ENCODE results near the gene TXNDC8. TPM values are rescaled to one million over a fixed set of nuclear protein-coding genes. Genes with fewer than 3 reads are reported as not detected.

Gene TXNDC8
- total RNA-seq, 1 donor from 2014 or later, result not detected

DNA sequence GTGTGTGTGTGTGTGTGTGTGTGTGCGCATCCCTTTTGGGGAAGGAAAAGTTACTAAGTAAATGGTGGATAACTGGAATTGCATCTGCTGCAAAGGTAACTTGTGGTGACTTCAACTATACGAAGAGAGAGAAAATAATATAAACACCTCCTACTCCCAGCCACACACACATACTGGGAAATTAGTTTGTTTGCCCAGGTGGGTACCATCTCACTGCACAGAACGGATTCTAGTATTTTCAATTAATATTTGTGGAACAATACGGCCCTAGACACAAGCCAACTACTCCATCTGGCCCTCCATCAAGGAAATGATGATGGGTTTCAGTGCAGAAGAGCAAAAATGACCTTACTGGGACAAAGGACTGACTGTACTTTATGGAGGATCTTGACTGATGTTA is 49.2 kb downstream of the TXNDC8 start:
- intact Hi-C loops (cut with DNase I), result no loop called here
- ATAC-seq (no peak), DNase-seq (ENCODE audit: low spot score) (no peak)

DNA sequence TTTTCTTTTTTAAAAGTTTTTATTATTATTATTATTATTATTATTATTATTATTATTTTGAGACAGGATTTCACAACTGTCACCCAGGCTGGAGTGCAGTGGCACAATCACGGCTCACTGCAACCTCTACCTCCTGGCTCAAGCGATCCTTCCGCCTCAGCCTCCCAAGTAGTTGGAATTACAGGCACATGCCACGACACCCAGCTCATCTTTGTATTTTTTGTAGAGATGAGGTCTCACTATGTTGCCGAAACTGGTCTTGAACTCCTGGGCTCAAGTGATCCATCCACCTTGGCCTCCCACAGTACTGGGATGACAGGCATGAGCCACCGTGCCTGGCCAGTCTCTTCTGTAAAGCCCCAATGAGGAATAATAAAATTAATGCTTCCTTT is 50.4 kb downstream of the TXNDC8 start:
- ATAC-seq, result no peak
- intact Hi-C loops (cut with DNase I), result no loop called here
- no peak for DNase-seq (ENCODE audit: low spot score)

DNA sequence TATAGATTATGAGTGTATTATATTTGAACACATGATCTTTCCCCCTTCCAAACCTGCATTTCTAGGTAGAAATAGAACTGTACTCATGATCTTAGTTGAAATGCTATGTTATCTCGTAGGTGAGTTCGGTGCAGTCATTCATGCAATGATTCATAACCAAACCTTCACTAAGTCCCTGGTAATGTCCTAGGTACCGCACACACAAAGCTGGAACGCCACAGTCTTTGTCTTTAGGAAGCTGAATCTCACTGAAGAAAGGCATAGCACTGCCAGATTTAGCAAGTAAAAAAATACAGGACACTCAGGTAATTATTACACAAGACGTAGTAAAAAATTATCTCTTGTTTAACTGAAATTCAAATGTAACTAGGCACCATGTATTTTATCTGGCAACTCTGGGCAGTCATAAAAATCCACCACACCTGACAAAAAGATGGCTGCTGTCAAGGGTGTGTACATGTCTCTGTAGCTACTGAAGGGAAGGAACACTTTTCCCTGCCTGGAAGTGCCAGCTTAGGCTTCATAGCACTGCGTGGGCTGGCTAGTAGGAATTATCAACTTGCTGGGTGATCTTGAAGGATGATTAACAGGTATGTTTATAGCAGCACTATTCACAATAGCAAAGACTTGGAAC is 53.3 kb downstream of the TXNDC8 start:
- intact Hi-C loops (cut with DNase I), result no loop called here
- no peak for DNase-seq (ENCODE audit: low spot score)
- ATAC-seq, result no peak

DNA sequence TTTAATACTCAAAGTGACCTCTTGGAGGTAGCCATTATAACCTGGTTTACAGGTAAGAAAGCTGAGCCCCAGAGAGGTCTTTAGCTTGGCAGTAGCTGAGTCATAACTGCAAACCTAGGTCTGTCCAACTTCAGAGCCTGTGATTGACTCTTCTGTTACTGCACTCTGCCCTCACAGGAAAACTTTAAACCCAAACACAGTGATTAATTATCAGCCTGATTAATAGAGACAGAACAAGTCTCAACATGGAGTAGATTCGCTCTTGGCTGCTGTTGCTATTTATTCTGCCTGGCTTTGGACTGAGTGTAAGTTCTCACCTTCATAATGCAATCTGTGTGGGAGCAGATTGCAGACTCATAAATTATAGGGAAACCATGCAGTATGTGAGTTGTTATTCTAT is 53.9 kb downstream of the TXNDC8 start:
- no peak for ATAC-seq
- intact Hi-C loops (cut with DNase I), result no loop called here
- DNase-seq (ENCODE audit: low spot score), result no peak

DNA sequence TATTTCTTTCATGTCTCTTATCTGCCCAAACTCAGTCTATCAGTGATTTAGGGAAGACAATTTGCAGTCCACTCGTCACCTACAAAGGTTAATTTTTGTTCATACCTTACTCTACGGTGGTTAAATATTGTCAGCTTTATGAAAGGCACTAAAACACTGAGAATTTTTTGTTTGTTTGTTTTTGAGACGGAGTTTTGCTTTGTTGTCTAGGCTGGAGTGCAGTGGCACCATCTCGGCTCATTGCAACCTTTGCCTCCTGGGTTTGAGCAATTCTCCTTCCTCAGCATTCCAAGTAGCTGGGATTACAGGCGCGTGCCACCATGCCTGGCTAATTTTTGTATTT is 55.0 kb downstream of the TXNDC8 start:
- ATAC-seq (no peak), DNase-seq (ENCODE audit: low spot score) (no peak)

DNA sequence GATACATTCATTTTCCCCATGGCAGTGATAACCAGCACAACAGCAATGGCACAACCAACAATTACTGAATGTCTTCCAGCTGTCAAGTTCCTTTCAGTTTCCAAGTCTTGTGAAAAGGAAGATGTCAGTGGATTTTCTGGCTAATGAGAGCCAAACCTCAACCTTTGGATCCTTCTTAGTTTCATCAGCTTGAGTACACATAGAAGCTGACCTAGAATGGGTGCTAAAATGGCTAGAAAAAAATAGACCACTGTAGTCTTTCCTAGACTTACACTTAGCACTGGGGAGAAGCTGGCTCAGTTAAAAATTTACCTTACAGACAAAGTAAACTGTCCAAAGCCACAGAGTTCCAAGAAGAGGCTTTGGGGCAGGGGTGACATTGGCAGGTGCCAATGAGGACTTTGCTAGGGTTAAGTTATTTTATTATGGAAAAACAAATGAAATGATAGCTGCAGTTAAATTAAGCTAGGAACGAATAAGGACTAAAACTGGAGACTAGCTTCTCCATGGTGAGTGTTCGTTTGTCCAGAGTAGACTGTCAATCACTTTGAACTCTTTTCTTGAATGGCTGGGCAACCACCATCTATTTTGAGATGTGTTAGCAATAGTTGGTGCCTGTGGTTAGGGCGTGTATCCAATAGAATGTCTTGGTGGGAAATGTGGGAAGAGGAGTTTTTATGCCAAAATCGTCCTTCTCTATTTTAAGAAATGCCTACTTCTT is 55.5 kb downstream of the TXNDC8 start:
- ATAC-seq (no peak), DNase-seq (ENCODE audit: low spot score) (no peak)
- intact Hi-C loops (cut with DNase I), result no loop called here

More for the DNA sequence above, 55.0 kb downstream of the TXNDC8 start:
- intact Hi-C loops (cut with DNase I), result no loop called here

DNA sequence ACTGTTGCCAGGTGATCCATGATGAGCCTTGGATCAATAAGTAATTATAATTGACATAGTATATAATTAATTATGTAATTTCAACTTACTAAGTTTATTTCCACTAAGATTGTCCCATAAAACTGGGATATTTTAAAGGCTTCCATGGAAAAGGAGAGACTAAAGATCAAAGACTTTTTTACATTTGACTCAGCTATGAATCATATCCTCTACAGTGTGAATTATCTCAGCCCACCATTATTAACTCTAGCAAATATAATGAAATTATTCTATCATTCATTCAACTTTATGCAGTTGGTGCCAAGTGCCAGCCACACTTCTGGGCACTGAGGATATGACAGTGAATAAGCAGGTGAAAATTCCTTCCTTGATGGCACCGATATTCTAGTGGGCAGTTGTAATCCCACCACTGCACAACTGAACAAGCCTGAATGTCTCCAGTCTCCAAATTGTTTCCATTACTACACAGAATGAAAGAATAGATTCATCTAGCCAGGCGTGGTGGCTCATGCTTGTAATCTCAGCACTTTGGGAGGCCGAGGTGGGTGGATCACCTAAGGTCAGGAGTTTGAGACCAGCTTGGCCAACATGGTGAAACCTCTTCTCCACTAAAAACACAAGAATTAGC is 59.5 kb downstream of the TXNDC8 start:
- DNase-seq (ENCODE audit: low spot score) (no peak), ATAC-seq (no peak)
- intact Hi-C loops (cut with DNase I), result no loop called here

DNA sequence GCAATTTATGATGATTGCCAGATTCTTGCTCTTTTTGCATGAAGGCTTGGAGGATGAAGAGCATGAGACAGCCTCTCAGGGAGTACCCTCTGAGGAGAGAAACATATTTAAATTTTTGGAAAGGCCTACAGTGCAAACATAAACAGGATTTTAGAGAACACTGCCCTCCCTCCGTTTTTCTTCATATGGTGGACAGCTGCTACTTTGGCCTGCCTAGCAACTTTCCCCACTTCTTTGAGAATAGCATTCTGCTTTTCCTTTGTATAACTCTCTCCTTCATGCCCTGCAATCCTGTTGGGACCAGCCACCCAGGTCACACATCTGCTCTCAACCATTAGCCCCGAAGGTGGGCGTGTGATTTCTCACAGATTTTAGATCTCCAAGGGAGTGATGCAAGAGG is 60.9 kb downstream of the TXNDC8 start:
- intact Hi-C loops (cut with DNase I), result no loop called here
- peak; percentile 41 for ATAC-seq
- DNase-seq (ENCODE audit: low spot score), result no peak

DNA sequence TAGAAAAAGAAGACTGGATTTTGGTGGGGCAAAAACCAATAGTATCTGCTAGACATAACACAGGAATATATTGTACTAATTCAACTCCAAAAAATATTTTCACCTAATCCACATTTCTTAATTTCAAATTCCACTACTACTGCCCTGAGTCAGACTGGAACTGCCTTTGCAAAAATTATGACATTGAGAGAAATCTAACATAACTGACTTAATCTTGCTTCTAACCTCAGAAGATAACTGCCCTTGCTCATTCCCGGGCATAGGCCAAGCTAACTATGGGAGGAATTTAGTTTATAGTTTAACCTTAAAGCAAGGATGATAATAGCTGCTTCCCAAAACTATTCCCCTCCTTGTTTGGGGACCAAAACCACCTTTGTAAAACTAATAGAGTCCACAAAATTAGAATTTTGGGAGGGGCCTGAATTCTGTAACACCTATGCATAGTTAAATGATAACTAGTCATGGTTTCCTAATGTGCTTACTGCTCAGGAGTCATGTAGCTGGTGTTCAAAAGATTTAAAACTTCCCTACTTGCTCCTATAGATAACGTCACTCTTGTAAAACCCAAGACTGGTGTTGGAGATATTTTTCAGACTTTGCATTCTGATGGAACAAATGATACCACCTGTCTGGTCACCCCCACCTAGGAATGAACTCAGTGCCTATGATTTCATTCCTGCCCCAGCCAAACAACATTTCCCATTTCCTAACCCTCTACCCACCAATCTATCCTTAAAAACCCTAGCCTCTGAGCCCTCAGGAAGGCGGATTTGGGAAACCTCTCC is 67.3 kb downstream of the TXNDC8 start:
- ATAC-seq, result no peak
- intact Hi-C loops (cut with DNase I), result no loop called here
- DNase-seq (ENCODE audit: low spot score), result no peak

DNA sequence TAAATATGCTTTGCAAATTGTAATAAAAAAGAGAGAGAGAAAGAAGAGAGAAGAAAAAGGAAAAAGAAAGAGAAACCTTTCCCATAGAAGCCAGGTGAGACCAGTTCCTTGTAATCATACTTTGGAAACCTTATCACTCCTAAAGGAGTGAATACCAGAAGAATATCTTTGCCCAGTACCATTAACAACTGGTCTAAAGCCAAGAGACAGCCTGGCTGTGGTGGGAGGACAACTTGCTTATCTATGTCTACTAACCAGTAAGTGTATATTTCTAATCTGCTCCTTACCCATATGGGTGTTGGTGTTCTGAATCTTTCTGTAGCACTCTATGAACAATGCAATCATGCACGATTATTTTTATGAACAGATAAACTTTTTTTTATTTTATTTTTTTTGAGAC is 70.9 kb downstream of the TXNDC8 start:
- DNase-seq (ENCODE audit: low spot score), result no peak
- intact Hi-C loops (cut with DNase I), result no loop called here
- ATAC-seq, result no peak

DNA sequence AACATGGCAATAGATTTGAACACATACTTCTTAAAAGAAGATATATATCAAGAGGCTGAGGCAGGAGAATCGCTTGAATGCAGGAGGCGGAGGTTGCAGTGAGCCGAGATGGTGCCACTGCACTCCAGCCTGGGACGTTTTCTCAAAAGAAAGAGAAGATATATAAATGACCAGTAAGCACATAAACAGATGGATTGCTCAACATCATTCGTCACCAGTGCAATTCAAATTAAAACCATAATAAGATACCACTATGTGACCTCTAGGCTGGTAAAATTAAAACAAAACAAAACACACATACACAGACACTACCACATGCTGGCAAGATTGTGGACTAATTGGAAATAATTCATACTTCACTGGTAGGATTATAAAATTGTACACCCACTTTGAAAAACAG is 76.0 kb downstream of the TXNDC8 start:
- ATAC-seq (no peak), DNase-seq (ENCODE audit: low spot score) (no peak)
- intact Hi-C loops (cut with DNase I), result no loop called here

DNA sequence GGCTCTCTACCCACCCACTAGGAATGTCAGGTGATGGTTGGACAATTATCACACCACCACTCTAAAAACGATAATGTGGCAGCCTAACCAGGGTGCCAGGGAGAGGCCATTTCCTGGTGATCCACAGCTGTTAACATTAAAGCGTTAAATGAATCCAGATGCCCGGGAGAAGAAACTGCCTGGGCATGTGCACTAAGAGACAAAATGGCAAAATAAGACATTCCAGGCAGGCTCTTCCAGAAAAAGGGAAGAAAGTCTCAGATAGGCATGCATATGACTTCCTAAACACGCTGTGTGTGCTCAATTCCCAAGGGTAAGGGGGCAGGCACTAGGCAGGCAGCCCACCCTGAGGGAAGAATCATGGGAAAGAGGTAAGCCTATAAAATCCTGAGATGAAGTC is 76.8 kb downstream of the TXNDC8 start:
- DNase-seq (ENCODE audit: low spot score), result no peak
- no peak for ATAC-seq
- intact Hi-C loops (cut with DNase I), result no loop called here

DNA sequence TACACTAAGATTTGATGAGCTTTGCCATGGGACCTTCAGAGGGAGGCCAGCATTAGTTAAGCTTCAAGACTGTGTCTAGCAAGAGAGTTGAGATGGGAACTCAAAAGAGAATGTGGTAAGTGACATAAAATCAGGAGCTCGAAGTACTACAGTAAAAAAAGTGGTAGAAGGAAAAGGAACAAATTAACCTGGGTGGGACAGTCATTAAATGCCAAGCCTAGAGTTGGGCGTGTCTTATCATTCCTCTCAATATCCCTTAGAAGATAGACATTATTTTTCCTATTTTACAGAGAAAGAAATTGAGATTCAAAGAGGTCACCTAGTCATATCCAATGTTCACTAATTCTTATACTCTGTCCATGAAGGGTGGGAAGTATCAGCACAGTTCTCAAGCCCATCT is 78.1 kb downstream of the TXNDC8 start:
- DNase-seq (ENCODE audit: low spot score) (no peak), ATAC-seq (no peak)
- intact Hi-C loops (cut with DNase I), result no loop called here

DNA sequence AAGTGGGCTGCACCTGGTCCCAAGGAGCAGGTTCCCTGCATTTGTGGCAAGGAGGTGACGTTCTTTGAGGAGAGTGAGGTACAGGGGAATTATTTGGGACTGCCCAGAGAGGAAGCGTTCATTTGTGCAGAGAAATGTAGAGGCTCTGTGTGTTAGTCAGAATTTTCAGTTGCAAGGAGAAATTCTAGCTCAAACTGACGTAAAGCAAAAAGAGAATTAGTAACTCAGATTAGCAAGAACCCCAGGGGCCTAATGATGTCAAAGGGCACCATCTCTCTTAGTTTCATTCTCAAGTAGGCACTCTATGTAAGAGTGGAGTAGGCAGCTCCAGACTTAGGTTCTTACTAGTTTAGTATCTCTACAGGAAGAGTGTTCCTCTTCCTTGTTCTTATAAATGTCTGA is 79.0 kb downstream of the TXNDC8 start:
- no peak for ATAC-seq
- no peak for DNase-seq (ENCODE audit: low spot score)
- intact Hi-C loops (cut with DNase I), result no loop called here

DNA sequence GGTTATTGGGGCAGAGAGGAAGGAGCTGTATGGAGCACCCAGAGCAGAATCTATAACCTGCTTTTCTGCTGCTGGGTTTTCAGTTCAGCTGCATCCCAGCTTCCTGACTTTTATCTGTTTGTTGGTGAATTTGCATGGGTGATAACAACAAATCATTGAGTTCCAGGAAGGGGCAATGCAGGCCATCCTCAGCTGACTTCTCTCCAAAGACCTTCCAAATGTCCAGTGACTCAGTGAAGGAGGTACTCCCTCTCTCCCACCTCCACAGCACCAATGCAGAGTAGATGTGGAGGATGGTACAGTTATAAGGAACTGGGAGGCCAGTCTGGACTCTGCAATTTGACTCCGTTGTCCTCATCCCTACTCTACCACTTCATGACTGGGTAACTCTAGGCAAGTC is 79.7 kb downstream of the TXNDC8 start:
- intact Hi-C loops (cut with DNase I), result no loop called here
- ATAC-seq (no peak), DNase-seq (ENCODE audit: low spot score) (no peak)

DNA sequence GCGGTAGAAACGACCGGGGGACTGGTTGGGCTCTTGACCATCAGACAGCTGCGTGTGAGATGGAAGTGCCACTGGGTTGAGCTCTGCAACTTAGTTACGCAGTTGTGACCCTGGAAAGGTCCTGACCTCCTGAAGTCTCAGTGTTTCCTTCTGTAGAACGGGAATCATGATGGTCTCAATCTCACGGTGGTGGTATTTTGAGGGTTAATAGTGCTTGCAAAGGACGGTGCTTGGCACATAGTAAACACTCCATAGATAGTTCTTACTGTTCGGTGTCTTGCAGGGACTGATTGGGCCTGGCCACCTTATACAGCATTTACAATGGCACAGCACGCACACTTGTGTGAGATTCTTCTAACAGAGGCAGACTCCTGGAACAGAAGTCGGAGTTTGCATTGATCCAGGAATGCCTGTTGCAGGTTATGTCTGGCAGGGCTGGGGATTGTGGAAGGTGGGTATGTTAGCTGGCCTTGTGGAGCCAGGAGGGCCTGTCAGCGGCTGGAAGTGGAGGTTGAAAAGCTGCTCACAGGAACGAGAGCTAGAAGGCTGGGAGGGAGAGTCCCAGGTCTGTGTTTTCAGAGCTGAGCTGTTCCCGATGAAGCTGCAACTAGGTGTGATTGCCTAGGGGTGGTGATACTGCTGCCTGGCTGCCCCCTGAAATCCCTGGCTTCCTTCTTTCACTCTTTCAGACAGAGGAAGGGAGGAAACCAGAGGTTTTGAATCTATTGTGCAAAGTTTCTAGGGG is 80.4 kb downstream of the TXNDC8 start:
- intact Hi-C loops (cut with DNase I), result no loop called here
- DNase-seq (ENCODE audit: low spot score) (no peak), ATAC-seq (peak; percentile 8)

DNA sequence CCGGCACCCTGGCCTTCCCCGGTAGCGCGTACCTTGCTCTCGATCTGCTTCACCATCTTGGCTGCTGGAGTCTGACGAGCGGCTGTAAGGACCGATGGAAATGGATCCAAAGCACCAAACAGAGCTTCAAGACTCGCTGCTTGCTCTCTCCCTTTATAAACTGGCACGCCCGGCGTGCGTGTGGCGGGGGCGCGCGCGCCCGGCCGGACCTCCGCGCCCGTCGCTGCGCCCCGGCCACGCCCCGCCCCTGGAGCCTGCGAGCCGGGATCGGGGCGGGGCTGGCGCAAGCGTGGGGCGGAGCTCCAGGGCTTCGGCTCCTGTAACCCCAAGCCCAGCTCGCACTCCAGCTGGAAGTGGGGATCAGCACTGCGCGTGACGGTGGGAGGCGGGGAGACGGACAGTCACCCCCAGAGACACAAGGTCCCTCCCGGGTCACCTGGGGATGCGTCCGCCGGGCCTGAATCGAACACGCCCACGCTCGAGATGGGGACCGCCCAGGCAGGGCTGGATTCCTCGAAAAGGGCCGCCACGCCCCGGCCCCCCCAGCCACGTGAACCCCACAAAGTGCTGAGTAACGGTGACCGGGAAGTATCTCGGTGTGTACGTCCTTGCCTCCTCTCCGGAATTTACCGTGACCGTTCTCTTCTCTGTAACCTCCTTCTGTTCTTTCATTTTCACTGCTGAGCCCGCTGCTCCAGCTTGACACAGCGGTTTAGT is 81.1 kb downstream of the TXNDC8 start, which contains the start of gene TXN:
Gene TXN, minus strand, starts transcription at position 128 of the 717 bp plus-strand sequence. Its CDS starts 72 bp downstream, at position 56.
- intact Hi-C loops (cut with DNase I), result no loop called here
- DNase-seq (ENCODE audit: low spot score) (peak; percentile 95), ATAC-seq (peak; percentile 94)
